ENCODE measurements around the gene NAA20.

- no peak for TF ChIP-seq YY1 (IDR thresholded peaks at IDR 0.05; ENCODE audit: insufficient read depth, insufficient read length)
- no peak for TF ChIP-seq ZNF274 (IDR thresholded peaks at IDR 0.05; ENCODE audit: low read depth, low read length)
These were observed 35.2 kb downstream of the NAA20 start, which contains the start of the genes CFAP61 and CRNKL1 for GRCh38 chr20:20052074-20052970.
